ENCODE results near the gene KCTD14. TPM values are rescaled to one million over a fixed set of nuclear protein-coding genes. Genes with fewer than 3 reads are reported as not detected.
A peak's percentile ranks its signal among the peaks of the same experiment; 100 is the strongest.
"Not testable (repeated sequence)": the region's sequence is repeated elsewhere in the genome, so short reads cannot be mapped to it uniquely, and the experiment has no call there.

KCTD14 gene
- total RNA-seq, 1 experiment from 2014 or later = 8.2 TPM

DNA sequence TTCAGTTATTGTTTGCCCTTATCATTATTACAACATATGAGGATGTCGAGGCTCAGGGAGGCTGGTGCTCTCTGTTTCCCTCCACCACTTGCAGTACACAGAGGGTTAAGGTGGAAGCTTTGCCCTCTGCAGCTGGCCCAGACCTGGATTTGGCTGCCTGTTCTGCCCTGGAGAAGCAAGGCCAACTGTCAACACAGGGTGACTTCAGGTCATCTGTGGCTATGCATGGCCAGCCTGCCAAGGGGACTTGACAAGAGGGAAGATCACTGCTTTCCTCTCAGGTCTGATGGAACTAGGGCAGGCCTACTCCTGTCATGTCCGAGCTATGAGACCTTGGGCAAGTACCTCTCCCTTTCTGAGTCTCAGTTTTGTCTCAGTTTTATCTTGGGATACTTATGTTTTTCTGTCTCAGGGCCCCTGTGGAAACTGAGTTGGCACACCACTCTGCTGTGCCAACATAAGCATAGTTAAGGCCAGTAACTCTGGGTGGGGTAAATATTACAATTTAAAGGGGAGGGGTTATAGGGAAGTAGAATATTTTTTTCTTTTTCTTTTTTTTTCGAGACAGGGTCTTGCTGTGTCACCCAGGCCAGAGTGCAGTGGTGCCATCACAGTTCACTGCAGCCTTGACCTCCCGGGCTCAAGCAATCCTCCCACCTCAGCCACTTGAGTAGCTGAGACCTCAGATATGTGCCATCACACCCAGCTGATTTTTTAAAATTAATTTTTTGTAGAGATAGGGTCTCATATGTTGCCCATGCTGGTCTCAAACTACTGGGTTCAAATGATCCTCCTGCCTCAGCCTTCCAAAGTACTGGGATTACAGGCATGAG is 38.2 kb upstream of the KCTD14 start:
- CTCF ChIA-PET = interaction anchor here (0.6 to 1.4 kb wide), 5 partner anchors 14 to 503 kb away, joined by 3 to 13 read pairs (median 3); no protein-coding TSS in a partner anchor
- Histone ChIP-seq H3K4me1 (peaks cover 31% of the 10 kb centered on the region), H3K9me3 (no peaks in the 10 kb centered on the region), H3K4me3 (ENCODE audit: low read depth, low read length) (no peak overlapping the region), H3K27me3 (replicated peaks; ENCODE audit: control insufficient read depth, insufficient read depth, low read length) (no peaks in the 10 kb centered on the region), H3K36me3 (ENCODE audit: control insufficient read depth, insufficient read depth, low read length) (no peaks in the 10 kb centered on the region)
- Mint-ChIP-seq H3K36me3 (ENCODE audit: insufficient read depth, unreplicated experiment) (peaks cover 16% of the 10 kb centered on the region), H3K9me3 (ENCODE audit: unreplicated experiment) (no peaks in the 10 kb centered on the region), H3K27ac (ENCODE audit: unreplicated experiment) (peak overlapping the region; percentile 70), H3K4me1 (ENCODE audit: low read depth, unreplicated experiment) (peaks cover 15% of the 10 kb centered on the region), H3K27me3 (ENCODE audit: insufficient read depth, unreplicated experiment) (no peaks in the 10 kb centered on the region), H3K4me3 (ENCODE audit: unreplicated experiment) (no peak overlapping the region)
- peak; percentile 52 to 65 for DNase-seq
- intact Hi-C loops (cut with micrococcal nuclease; ENCODE audit: unreplicated experiment) = no loop called here
- POLR2A ChIA-PET = interaction anchor here (0.7 to 2.0 kb wide), 2 partner anchors 31 to 78 kb away, joined by 4 to 10 read pairs; partner anchors contain the start of gene ALG8
- BruUV-seq (replicated peaks) = no TSS peak
- TF ChIP-seq CTCF (IDR thresholded peaks at IDR 0.05; ENCODE audit: insufficient read depth in 1 of 2, low read depth in 1 of 2, low read length in 1 of 2, severe bottlenecking in 1 of 2, unreplicated experiment in 1 of 2) = no peak

DNA sequence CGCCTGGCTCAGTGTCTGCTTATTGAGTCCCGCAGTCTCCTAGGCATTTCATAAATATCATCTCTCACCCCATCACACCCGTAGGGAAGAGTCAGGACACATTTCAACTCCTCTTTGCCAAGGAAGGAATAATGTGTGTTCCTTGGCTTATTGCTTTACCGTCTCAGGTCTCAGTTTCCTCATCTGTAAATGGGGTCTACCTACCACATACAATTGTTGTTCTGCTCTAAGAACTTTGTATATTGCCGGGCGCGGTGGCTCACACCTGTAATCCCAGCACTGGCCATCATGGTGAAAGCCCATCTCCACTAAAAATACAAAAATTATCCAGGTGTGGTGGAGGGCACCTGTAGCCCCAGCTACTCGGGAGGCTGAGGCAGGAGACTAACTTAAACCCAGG is 37.5 kb upstream of the KCTD14 start:
- Mint-ChIP-seq H3K27me3 (ENCODE audit: insufficient read depth, unreplicated experiment) (no peaks in the 10 kb centered on the region), H3K4me3 (ENCODE audit: unreplicated experiment) (no peak overlapping the region), H3K36me3 (ENCODE audit: insufficient read depth, unreplicated experiment) (peaks cover 10% of the 10 kb centered on the region), H3K4me1 (ENCODE audit: low read depth, unreplicated experiment) (peaks cover 15% of the 10 kb centered on the region), H3K9me3 (ENCODE audit: unreplicated experiment) (no peaks in the 10 kb centered on the region), H3K27ac (ENCODE audit: unreplicated experiment) (no peak overlapping the region)
- ChIA-PET CTCF (interaction anchor here (1.0 to 1.4 kb wide), 2 partner anchors 15 to 30 kb away, joined by 3 to 13 read pairs; no protein-coding TSS in a partner anchor), POLR2A (interaction anchor here (2.0 kb wide), 1 partner anchor 79 kb away, joined by 10 read pairs; the partner anchor contains the start of gene ALG8)
- H3K9me3 ChIP-seq = no peaks in the 10 kb centered on the region
- TF ChIP-seq CTCF (IDR thresholded peaks at IDR 0.05; ENCODE audit: insufficient read depth in 1 of 2, low read depth in 1 of 2, low read length in 1 of 2, severe bottlenecking in 1 of 2, unreplicated experiment in 1 of 2) = no peak
- no peak for DNase-seq
- H3K27me3 ChIP-seq (replicated peaks; ENCODE audit: control insufficient read depth, insufficient read depth, low read length) = no peaks in the 10 kb centered on the region
- BruUV-seq (replicated peaks) = no TSS peak
- peaks cover 31% of the 10 kb centered on the region for H3K4me1 ChIP-seq
- intact Hi-C loops (cut with micrococcal nuclease; ENCODE audit: unreplicated experiment) = no loop called here
- H3K4me3 ChIP-seq (ENCODE audit: low read depth, low read length) = no peak overlapping the region
- H3K36me3 ChIP-seq (ENCODE audit: control insufficient read depth, insufficient read depth, low read length) = no peaks in the 10 kb centered on the region

- BruUV-seq (replicated peaks); H3K27me3 ChIP-seq (replicated peaks; ENCODE audit: control insufficient read depth, insufficient read depth, low read length); H3K36me3 Mint-ChIP-seq (ENCODE audit: insufficient read depth, unreplicated experiment); H3K9me3 ChIP-seq; H3K4me3 Mint-ChIP-seq (ENCODE audit: unreplicated experiment); intact Hi-C loops (cut with micrococcal nuclease; ENCODE audit: unreplicated experiment); H3K4me3 ChIP-seq (ENCODE audit: low read depth, low read length); H3K9me3 Mint-ChIP-seq (ENCODE audit: unreplicated experiment); H3K36me3 ChIP-seq (ENCODE audit: control insufficient read depth, insufficient read depth, low read length); POLR2A ChIA-PET; H3K27me3 Mint-ChIP-seq (ENCODE audit: insufficient read depth, unreplicated experiment); DNase-seq; H3K27ac Mint-ChIP-seq (ENCODE audit: unreplicated experiment): not testable (repeated sequence)
- peaks cover 15% of the 10 kb centered on the region for H3K4me1 Mint-ChIP-seq (ENCODE audit: low read depth, unreplicated experiment)
- CTCF ChIA-PET = interaction anchor here (0.7 kb wide), 1 partner anchor 326 kb away, joined by 3 read pairs; no protein-coding TSS in a partner anchor
- H3K4me1 ChIP-seq = peaks cover 31% of the 10 kb centered on the region
Observed at GRCh38 chr11:78059749-78060328, 36.8 kb upstream of the KCTD14 start.

Data from Caco-2 (cell line).